GM23248 (cell line): Measurements from ENCODE around the gene C22orf31. TPM values are rescaled to one million over a fixed set of nuclear protein-coding genes. Genes with fewer than 3 reads are reported as not detected.

Experiments used
- DNase-seq: peaks from one replicate; pipeline ENCODE4 v3.0.0-alpha.2; 2015
- H2AFZ ChIP-seq: fragments of 200-600 bp; sonication (generic); 2 replicates; pipeline ENCODE4 v1.6.1; 2016; ENCODE audit warnings: antibody characterized with exemption
- H3F3A ChIP-seq: fragments of 200-600 bp; sonication (generic); 2 replicates; pipeline ENCODE4 v1.6.1; 2016; ENCODE audit warnings: mild to moderate bottlenecking, antibody characterized with exemption, mixed run types; ENCODE audit not compliant: insufficient read depth
- H3K27ac ChIP-seq: fragments of 200-600 bp; sonication (generic); 2 replicates; pipeline ENCODE4 v1.5.1; 2016; ENCODE audit warnings: mild to moderate bottlenecking
- H3K27me3 ChIP-seq: fragments of 200-600 bp; sonication (generic); replicated peaks from 2 replicates; pipeline ENCODE4 v1.6.1; 2016; ENCODE audit warnings: mild to moderate bottlenecking; ENCODE audit not compliant: insufficient read depth
- H3K36me3 ChIP-seq: fragments of 200-600 bp; sonication (generic); 2 replicates; pipeline ENCODE4 v1.6.1; 2016; ENCODE audit warnings: low read depth, mild to moderate bottlenecking
- H3K4me1 ChIP-seq: fragments of 200-600 bp; sonication (generic); 2 replicates; pipeline ENCODE4 v1.6.1; 2016; ENCODE audit warnings: mild to moderate bottlenecking; ENCODE audit not compliant: insufficient read depth
- H3K4me2 ChIP-seq: fragments of 200-600 bp; sonication (generic); one replicate; pipeline ENCODE4 v1.6.1; 2016; ENCODE audit warnings: mild to moderate bottlenecking; ENCODE audit not compliant: unreplicated experiment
- H3K4me3 ChIP-seq: fragments of 200-600 bp; sonication (generic); 2 replicates; pipeline ENCODE4 v1.5.1; 2016; ENCODE audit warnings: mild to moderate bottlenecking
- H3K79me2 ChIP-seq: fragments of 200-600 bp; sonication (generic); 2 replicates; pipeline ENCODE4 v1.6.1; 2016; ENCODE audit warnings: mild to moderate bottlenecking; ENCODE audit not compliant: insufficient read depth
- H3K9ac ChIP-seq: fragments of 200-600 bp; sonication (generic); 2 replicates; pipeline ENCODE4 v1.6.1; 2016; ENCODE audit warnings: mild to moderate bottlenecking
- H3K9me2 ChIP-seq: fragments of 200-600 bp; sonication (generic); 2 replicates; pipeline ENCODE4 v1.6.1; 2016; ENCODE audit warnings: mixed run types, mild to moderate bottlenecking, moderate library complexity; ENCODE audit not compliant: insufficient read depth
- H3K9me3 ChIP-seq: fragments of 200-600 bp; sonication (generic); one replicate; pipeline ENCODE4 v1.6.1; 2017; ENCODE audit warnings: low read depth
- H4K20me1 ChIP-seq: fragments of 200-600 bp; sonication (generic); 2 replicates; pipeline ENCODE4 v1.6.0; 2016; ENCODE audit not compliant: insufficient read depth
- EZH2 ChIP-seq: fragments of 200-600 bp; sonication (generic); IDR thresholded peaks from 2 replicates; pipeline ENCODE4 v1.6.1; 2018; ENCODE audit warnings: antibody characterized with exemption, mild to moderate bottlenecking; ENCODE audit not compliant: insufficient read depth, poor library complexity, severe bottlenecking
- EZH2phosphoT487 ChIP-seq: fragments of 200-600 bp; sonication (generic); IDR thresholded peaks from 2 replicates; pipeline ENCODE4 v1.6.1; 2018; ENCODE audit warnings: antibody characterized with exemption, moderate library complexity, mild to moderate bottlenecking, low read depth; ENCODE audit not compliant: insufficient read depth
- whole genome bisulfite sequencing, 2 experiments: methylation state at CpG; one replicate each; pipeline ENCODE4 v1.1.6; 2015 to 2017; ENCODE audit warnings: low lambda C conversion rate in 2 of 2, low coverage in 1 of 2; ENCODE audit errors: missing lambda C conversion rate in 2 of 2; 5-methylcytosine and 5-hydroxymethylcytosine counted together
- in situ Hi-C: fragments of 300-500 bp; cut with MboI; formaldehyde crosslinking; loops from 2 replicates; pipeline ENCODE4 v1.15.0; 2020
- polyA plus RNA-seq: library from polyadenylated mRNA; unstranded; fragments of >200 nt; fragmentation: Nextera tagmentation; extraction: Ambion mirVana; gene quantifications from 2 replicates; pipeline ENCODE4 v1.2.1, GENCODE V29; 2016
- total RNA-seq: library from RNA; depleted of rRNA; stranded (reverse); fragments of >200 nt; shearing (Covaris generic); gene quantifications from 2 replicates; pipeline ENCODE4 v1.2.3, GENCODE V29; 2014

The C22orf31 gene
- total and polyA plus RNA-seq, 2 experiments from 2014 or later: not detected

DNA sequence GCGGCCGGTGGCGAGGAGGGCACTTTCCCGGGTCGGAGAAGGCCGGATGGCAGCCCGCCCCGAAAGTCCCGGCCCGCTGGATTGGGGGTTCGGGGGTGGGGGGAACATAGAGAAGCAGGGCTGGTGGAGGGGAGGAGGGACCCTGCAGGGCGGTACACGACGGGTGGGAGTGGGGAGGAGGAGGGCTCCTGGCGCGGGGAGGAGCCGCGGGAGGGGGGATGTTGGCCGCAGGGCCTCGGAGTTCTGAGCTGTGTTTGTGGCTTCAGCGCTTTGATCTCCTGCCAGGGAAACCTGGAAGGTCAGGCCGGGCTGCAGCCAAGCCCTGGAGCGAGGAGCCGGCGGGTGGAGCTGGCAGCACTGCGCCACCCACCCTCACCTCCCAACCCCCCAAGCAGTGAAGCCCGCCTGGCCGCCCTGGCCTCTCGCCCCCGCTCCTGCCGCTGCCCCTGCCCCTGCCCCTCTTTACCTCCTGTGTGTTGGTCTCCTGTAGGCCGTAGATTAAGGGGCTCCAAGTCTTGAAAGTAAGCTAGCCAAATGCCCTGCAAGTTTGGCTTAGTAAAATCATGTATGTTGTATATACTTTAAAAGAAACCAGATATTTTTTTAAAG lies 30.9 kb downstream of the C22orf31 start:
- Histone ChIP-seq H3K4me1 (peaks cover 27% of the 10 kb centered on the region), H3K4me3 (peak overlapping the region; percentile 57), H3K9me2 (no peaks in the 10 kb centered on the region), H3K4me2 (peak overlapping the region; percentile 62), H3K79me2 (no peaks in the 10 kb centered on the region), H3K27me3 (no peaks in the 10 kb centered on the region), H2AFZ (peak overlapping the region; percentile 65), H3K36me3 (no peaks in the 10 kb centered on the region), H3K9me3 (no peaks in the 10 kb centered on the region), H3F3A (no peaks in the 10 kb centered on the region; the same call in 1 of the 2 replicates), H3K9ac (peak overlapping the region; percentile 70), H4K20me1 (no peaks in the 10 kb centered on the region), H3K27ac (peak overlapping the region; percentile 82)
- DNase-seq: peak; percentile 81
- in situ Hi-C loops: loop anchor here (25.0 kb wide), 1 partner anchor 418 kb away; no protein-coding TSS in a partner anchor
- TF ChIP-seq EZH2phosphoT487 (no peak), EZH2 (no peak)
- 12 to 30% methylated on average over 14 to 28 of the region's 32 CpGs for WGBS, 2 experiments

DNA sequence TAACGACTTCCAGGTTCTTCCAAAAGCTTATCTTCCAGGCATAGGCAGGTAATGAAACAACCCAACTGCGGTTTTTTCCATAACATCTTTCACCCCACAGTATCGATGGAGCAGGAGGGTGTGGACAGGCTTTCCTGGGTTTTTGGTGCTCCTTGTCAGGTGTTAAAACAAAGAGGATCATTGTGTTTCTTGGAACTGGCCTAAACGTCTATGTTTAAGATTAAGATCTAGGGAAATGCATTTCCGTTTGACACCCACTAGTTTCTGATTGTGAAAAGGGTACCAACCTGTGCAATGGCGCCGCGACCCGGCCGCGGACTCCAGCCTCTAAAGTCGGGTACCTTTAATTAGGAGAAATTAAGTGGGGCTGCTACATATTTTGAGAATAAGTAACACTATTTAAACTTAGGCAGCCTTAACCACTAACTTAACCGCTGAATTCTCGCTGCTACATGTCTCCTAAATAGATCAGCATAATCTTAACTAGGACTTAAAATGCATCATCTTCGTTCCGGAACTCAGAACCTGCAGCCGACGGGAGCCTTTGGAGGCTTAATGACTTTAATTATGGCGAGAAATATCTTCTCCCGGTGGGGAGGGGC lies 31.5 kb downstream of the C22orf31 start:
- Histone ChIP-seq H3K36me3 (no peaks in the 10 kb centered on the region), H3K4me2 (peak overlapping the region; percentile 62), H3K79me2 (no peaks in the 10 kb centered on the region), H2AFZ (peak overlapping the region; percentile 65), H3K9ac (peak overlapping the region; percentile 70), H3K27ac (peak overlapping the region; percentile 82), H3K4me1 (peaks cover 27% of the 10 kb centered on the region), H3K9me3 (no peaks in the 10 kb centered on the region), H3K27me3 (no peaks in the 10 kb centered on the region), H3F3A (no peaks in the 10 kb centered on the region; the same call in 1 of the 2 replicates), H3K4me3 (peak overlapping the region; percentile 57), H4K20me1 (no peaks in the 10 kb centered on the region), H3K9me2 (no peaks in the 10 kb centered on the region)
- 41 to 44% methylated on average over 20 of the region's 20 CpGs for WGBS, 2 experiments
- in situ Hi-C loops: loop anchor here (25.0 kb wide), 1 partner anchor 418 kb away; no protein-coding TSS in a partner anchor
- TF ChIP-seq EZH2 (no peak), EZH2phosphoT487 (no peak)
- DNase-seq: peak; percentile 53

DNA sequence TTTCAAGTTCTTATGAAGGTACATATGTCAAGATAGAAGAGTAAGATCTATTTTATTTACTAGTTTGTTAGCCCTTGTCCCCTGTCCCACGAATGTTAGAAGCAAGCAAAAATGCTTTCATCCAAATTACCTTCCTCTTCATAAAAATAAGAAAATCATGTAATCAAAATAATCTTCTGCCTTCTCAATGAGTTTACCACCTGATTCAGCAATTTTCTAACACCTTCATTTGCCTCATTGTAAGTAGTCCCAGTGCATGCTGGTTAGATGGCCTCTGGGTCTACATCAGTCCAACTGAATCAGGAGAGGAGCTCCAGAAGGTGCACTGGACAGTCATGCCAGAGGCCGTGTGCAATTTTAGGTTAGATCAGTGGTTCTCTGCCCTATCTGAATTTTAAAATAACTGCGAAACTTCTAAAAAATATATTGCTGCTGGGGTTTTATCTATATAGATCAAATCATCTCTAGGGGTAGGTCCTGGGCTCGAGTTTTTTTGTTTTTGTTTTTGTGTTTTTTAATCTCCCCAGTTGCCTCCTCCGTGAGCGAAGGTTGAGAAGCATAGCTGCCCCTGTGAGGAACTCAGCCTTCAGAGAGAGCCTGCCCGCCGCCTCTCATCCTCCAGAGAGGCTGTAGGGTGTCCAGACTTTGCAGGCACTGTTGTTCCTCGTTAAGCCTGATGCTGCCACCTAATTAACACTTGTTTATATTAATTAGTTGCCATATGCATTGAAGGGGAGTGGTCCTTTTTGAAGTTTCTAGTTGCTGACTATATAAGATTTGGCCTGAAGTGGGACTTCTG lies 32.2 kb downstream of the C22orf31 start:
- Histone ChIP-seq H3K79me2 (no peaks in the 10 kb centered on the region), H3K9me2 (no peaks in the 10 kb centered on the region), H3K27me3 (no peaks in the 10 kb centered on the region), H3K27ac (no peak overlapping the region), H3K36me3 (no peaks in the 10 kb centered on the region), H3K4me3 (no peak overlapping the region), H3F3A (no peaks in the 10 kb centered on the region; the same call in 1 of the 2 replicates), H3K9ac (no peak overlapping the region), H3K4me2 (no peak overlapping the region), H3K4me1 (peaks cover 27% of the 10 kb centered on the region), H2AFZ (no peak overlapping the region), H3K9me3 (no peaks in the 10 kb centered on the region), H4K20me1 (no peaks in the 10 kb centered on the region)
- in situ Hi-C loops: loop anchor here (25.0 kb wide), 1 partner anchor 417 kb away; no protein-coding TSS in a partner anchor
- no peak for TF ChIP-seq EZH2phosphoT487
- TF ChIP-seq EZH2: no peak
- 94 to 99% methylated on average over 9 of the region's 9 CpGs for WGBS, 2 experiments
- no peak for DNase-seq

DNA sequence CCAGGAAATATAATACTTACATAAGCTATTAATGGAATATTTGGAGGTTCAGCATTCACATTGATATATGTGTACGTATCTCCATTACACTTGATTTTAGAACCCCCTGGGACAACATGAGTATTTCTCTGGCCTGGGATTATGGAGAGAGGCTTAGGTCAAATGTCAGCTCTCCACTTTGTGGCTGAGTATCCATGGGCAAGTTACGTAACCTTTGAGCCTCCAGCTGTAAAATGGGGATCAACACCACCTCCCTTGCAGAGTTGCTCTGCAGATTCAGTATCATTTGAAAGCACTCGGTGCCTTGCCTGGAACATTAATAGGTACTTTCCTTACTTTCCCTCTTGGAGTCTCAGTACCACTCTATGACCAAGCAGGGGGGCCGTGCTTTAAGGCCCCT lies 33.2 kb downstream of the C22orf31 start:
- peaks cover 27% of the 10 kb centered on the region for H3K4me1 ChIP-seq
- no peak overlapping the region for H3K4me2 ChIP-seq
- no peak for DNase-seq
- H3K9me2 ChIP-seq: no peaks in the 10 kb centered on the region
- no peaks in the 10 kb centered on the region for H3K79me2 ChIP-seq
- no peaks in the 10 kb centered on the region for H4K20me1 ChIP-seq
- no peaks in the 10 kb centered on the region for H3K36me3 ChIP-seq
- no peaks in the 10 kb centered on the region for H3K9me3 ChIP-seq
- in situ Hi-C loops: loop anchor here (25.0 kb wide), 1 partner anchor 416 kb away; no protein-coding TSS in a partner anchor
- no peak overlapping the region for H3K27ac ChIP-seq
- no peak for TF ChIP-seq EZH2
- no peak for TF ChIP-seq EZH2phosphoT487
- no peaks in the 10 kb centered on the region for H3K27me3 ChIP-seq
- no peak overlapping the region for H3K4me3 ChIP-seq
- H3K9ac ChIP-seq: no peak overlapping the region
- WGBS, 2 experiments: 93 to 96% methylated on average over 4 of the region's 4 CpGs
- H3F3A ChIP-seq: no peaks in the 10 kb centered on the region; the same call in 1 of the 2 replicates
- no peak overlapping the region for H2AFZ ChIP-seq
